Measurements from ENCODE around the gene SLC2A11.
A peak's percentile ranks its signal among the peaks of the same experiment; 100 is the strongest.
"Not testable (repeated sequence)": the region's sequence is repeated elsewhere in the genome, so short reads cannot be mapped to it uniquely, and the experiment has no call there.

The SLC2A11 gene

DNA sequence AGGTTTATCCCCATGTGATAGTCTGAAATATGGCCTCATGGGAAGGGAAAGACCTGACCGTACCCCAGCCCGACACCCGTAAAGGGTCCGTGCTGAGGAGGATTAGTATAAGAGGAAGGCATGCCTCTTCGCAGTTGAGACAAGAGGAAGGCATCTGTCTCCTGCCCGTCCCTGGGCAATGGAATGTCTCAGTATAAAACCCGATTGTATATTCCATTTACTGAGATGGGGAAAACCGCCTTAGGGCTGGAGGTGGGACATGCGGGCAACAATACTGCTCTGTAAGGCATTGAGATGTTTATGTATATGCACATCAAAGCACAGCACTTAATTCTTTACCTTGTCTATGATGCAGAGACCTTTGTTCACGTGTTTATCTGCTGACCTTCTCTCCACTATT is 49.7 kb downstream of the SLC2A11 start:
- not testable (repeated sequence) for H3K27ac ChIP-seq (ENCODE audit: low read depth, low read length); H3K27me3 ChIP-seq (ENCODE audit: control insufficient read depth in 1 of 2, insufficient read depth in 2 of 2, low read length in 2 of 2); H3K9me3 ChIP-seq (ENCODE audit: control insufficient read depth in 1 of 2, low read length in 2 of 2); H3K36me3 ChIP-seq (ENCODE audit: control insufficient read depth in 1 of 2, insufficient read depth in 2 of 2, low read length in 2 of 2); H3K4me3 ChIP-seq (ENCODE audit: low read depth in 1 of 2, low read length in 2 of 2); H3K9ac ChIP-seq (ENCODE audit: low read depth in 1 of 2, low read length in 2 of 2)
- peaks cover 11 to 19% of the 10 kb centered on the region in 2 donors for H3K4me1 ChIP-seq (ENCODE audit: control insufficient read depth in 1 of 2, insufficient read depth in 2 of 2, low read length in 2 of 2)

- H3K27ac ChIP-seq (ENCODE audit: low read depth, low read length) = no peak overlapping the region
- H3K36me3 ChIP-seq (ENCODE audit: control insufficient read depth in 1 of 2, insufficient read depth in 2 of 2, low read length in 2 of 2) = no peaks in the 10 kb centered on the region
- peaks cover 19 to 23% of the 10 kb centered on the region in 2 donors for H3K4me1 ChIP-seq (ENCODE audit: control insufficient read depth in 1 of 2, insufficient read depth in 2 of 2, low read length in 2 of 2)
- no peak overlapping the region for H3K9ac ChIP-seq (ENCODE audit: low read depth in 1 of 2, low read length in 2 of 2)
- no peaks in the 10 kb centered on the region for H3K9me3 ChIP-seq (ENCODE audit: control insufficient read depth in 1 of 2, low read length in 2 of 2)
- peak overlapping the region in 1 of 2 donors; percentile 1 for H3K4me3 ChIP-seq (ENCODE audit: low read depth in 1 of 2, low read length in 2 of 2)
- no peaks in the 10 kb centered on the region for H3K27me3 ChIP-seq (ENCODE audit: control insufficient read depth in 1 of 2, insufficient read depth in 2 of 2, low read length in 2 of 2)
Measured at GRCh38 chr22:23908587-23909205, 51.0 kb downstream of the SLC2A11 start.

GRCh38 chr22:23909296-23909898 is 51.7 kb downstream of the SLC2A11 start:
- Histone ChIP-seq H3K27ac (ENCODE audit: low read depth, low read length) (no peak overlapping the region), H3K36me3 (ENCODE audit: control insufficient read depth in 1 of 2, insufficient read depth in 2 of 2, low read length in 2 of 2) (no peaks in the 10 kb centered on the region), H3K9me3 (ENCODE audit: control insufficient read depth in 1 of 2, low read length in 2 of 2) (no peaks in the 10 kb centered on the region), H3K27me3 (ENCODE audit: control insufficient read depth in 1 of 2, insufficient read depth in 2 of 2, low read length in 2 of 2) (no peaks in the 10 kb centered on the region), H3K9ac (ENCODE audit: low read depth in 1 of 2, low read length in 2 of 2) (no peak overlapping the region), H3K4me3 (ENCODE audit: low read depth in 1 of 2, low read length in 2 of 2) (peak overlapping the region in 1 of 2 donors; percentile 1), H3K4me1 (ENCODE audit: control insufficient read depth in 1 of 2, insufficient read depth in 2 of 2, low read length in 2 of 2) (peaks cover 23 to 27% of the 10 kb centered on the region in 2 donors)

GRCh38 chr22:23910496-23911190 is 53.0 kb downstream of the SLC2A11 start:
- Histone ChIP-seq H3K4me1 (ENCODE audit: control insufficient read depth in 1 of 2, insufficient read depth in 2 of 2, low read length in 2 of 2) (peaks cover 34 to 35% of the 10 kb centered on the region in 2 donors), H3K27ac (ENCODE audit: low read depth, low read length) (no peak overlapping the region), H3K27me3 (ENCODE audit: control insufficient read depth in 1 of 2, insufficient read depth in 2 of 2, low read length in 2 of 2) (no peaks in the 10 kb centered on the region), H3K36me3 (ENCODE audit: control insufficient read depth in 1 of 2, insufficient read depth in 2 of 2, low read length in 2 of 2) (no peaks in the 10 kb centered on the region), H3K9me3 (ENCODE audit: control insufficient read depth in 1 of 2, low read length in 2 of 2) (no peaks in the 10 kb centered on the region), H3K4me3 (ENCODE audit: low read depth in 1 of 2, low read length in 2 of 2) (no peak overlapping the region), H3K9ac (ENCODE audit: low read depth in 1 of 2, low read length in 2 of 2) (no peak overlapping the region)

GRCh38 chr22:23911318-23911980 is 53.8 kb downstream of the SLC2A11 start:
- Histone ChIP-seq H3K9ac (ENCODE audit: low read depth in 1 of 2, low read length in 2 of 2) (no peak overlapping the region), H3K27ac (ENCODE audit: low read depth, low read length) (no peak overlapping the region)

DNA sequence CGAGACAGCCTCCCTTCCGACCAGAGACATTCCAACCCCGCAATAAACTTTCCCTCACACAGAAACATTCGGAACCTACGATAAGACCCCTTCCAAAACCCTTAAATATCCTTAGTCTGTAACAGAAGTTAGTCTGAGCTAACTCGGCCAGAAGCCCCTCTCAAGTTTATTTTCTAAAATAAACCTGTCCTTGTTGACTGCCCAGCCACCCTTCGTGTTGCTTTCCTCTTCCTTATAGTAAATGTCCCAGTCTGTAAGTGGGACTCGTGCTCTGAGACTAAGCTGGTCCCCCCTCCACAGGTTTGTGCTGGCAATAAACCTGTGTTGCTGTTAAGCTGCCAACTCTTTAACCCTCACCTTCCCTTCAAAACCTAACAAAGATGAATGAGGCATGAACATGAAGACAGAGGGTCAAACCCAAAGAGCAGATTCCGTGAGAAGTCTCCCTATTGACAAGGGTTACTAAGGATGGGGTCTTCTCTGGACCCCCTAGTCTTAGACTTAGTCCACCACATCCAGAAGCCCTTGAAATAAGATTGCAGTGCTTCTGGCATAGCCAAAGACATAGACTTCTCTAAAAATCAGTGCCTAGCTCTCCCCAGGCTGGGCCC is 54.7 kb downstream of the SLC2A11 start:
- Histone ChIP-seq H3K9me3 (ENCODE audit: control insufficient read depth in 1 of 2, low read length in 2 of 2) (no peaks in the 10 kb centered on the region), H3K27ac (ENCODE audit: low read depth, low read length) (no peak overlapping the region), H3K36me3 (ENCODE audit: control insufficient read depth in 1 of 2, insufficient read depth in 2 of 2, low read length in 2 of 2) (no peaks in the 10 kb centered on the region), H3K4me1 (ENCODE audit: control insufficient read depth in 1 of 2, insufficient read depth in 2 of 2, low read length in 2 of 2) (peaks cover 37 to 38% of the 10 kb centered on the region in 2 donors), H3K9ac (ENCODE audit: low read depth in 1 of 2, low read length in 2 of 2) (no peak overlapping the region), H3K4me3 (ENCODE audit: low read depth in 1 of 2, low read length in 2 of 2) (no peak overlapping the region), H3K27me3 (ENCODE audit: control insufficient read depth in 1 of 2, insufficient read depth in 2 of 2, low read length in 2 of 2) (no peaks in the 10 kb centered on the region)

More at GRCh38 chr22:23911318-23911980, 53.8 kb downstream of the SLC2A11 start:
- Histone ChIP-seq H3K4me1 (ENCODE audit: control insufficient read depth in 1 of 2, insufficient read depth in 2 of 2, low read length in 2 of 2) (peaks cover 37 to 38% of the 10 kb centered on the region in 2 donors), H3K4me3 (ENCODE audit: low read depth in 1 of 2, low read length in 2 of 2) (no peak overlapping the region), H3K9me3 (ENCODE audit: control insufficient read depth in 1 of 2, low read length in 2 of 2) (no peaks in the 10 kb centered on the region), H3K27me3 (ENCODE audit: control insufficient read depth in 1 of 2, insufficient read depth in 2 of 2, low read length in 2 of 2) (no peaks in the 10 kb centered on the region), H3K36me3 (ENCODE audit: control insufficient read depth in 1 of 2, insufficient read depth in 2 of 2, low read length in 2 of 2) (no peaks in the 10 kb centered on the region)

DNA sequence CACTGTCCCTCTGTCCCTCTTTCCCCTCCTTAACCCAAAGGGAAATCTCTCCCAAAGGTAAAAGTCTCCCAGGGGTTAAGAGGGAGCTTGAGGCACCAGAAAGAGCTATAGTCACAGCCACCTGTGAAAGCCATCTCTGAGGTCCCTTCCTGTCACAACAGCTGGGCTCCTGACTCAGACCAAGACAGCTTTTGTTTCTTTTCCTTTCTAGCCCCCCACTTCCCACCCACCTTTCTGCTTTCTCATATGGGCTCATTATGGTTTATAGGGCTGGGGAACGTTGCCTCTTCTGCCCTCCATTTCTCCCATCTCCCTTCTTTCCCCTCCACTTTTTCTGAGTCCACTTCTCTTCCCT is 55.6 kb downstream of the SLC2A11 start:
- Histone ChIP-seq H3K27ac (ENCODE audit: low read depth, low read length) (peak overlapping the region; percentile 73), H3K27me3 (ENCODE audit: control insufficient read depth in 1 of 2, insufficient read depth in 2 of 2, low read length in 2 of 2) (no peaks in the 10 kb centered on the region), H3K4me3 (ENCODE audit: low read depth in 1 of 2, low read length in 2 of 2) (peak overlapping the region; percentile 69 to 78), H3K9ac (ENCODE audit: low read depth in 1 of 2, low read length in 2 of 2) (peak overlapping the region; percentile 61 to 83), H3K36me3 (ENCODE audit: control insufficient read depth in 1 of 2, insufficient read depth in 2 of 2, low read length in 2 of 2) (peaks cover 0 to 2% of the 10 kb centered on the region in 2 donors), H3K9me3 (ENCODE audit: control insufficient read depth in 1 of 2, low read length in 2 of 2) (no peaks in the 10 kb centered on the region), H3K4me1 (ENCODE audit: control insufficient read depth in 1 of 2, insufficient read depth in 2 of 2, low read length in 2 of 2) (peaks cover 37% of the 10 kb centered on the region in 2 donors)

- Histone ChIP-seq H3K27ac (ENCODE audit: low read depth, low read length) (peak overlapping the region; percentile 73), H3K9me3 (ENCODE audit: control insufficient read depth in 1 of 2, low read length in 2 of 2) (no peaks in the 10 kb centered on the region)
Measured at GRCh38 chr22:23913661-23914353, 56.1 kb downstream of the SLC2A11 start.

DNA sequence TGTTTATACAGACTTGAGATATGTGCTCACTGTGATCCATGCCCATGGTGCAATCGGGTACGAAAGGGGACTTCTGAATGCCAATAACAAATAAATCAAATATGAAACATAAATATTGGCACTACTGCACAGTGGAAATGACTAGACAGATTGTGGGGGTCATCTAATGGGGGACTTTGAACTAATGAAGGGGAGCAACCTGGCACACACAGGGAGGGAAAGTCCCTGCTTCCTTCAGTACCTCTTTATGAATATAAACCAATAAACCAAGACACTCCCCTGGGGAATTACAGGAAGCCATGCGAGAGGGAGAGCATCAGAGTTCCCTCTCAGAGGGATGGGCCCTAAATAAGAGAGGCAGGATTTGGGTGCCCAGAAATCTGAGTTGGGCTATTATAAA is 57.6 kb downstream of the SLC2A11 start:
- no peaks in the 10 kb centered on the region for H3K27me3 ChIP-seq (ENCODE audit: control insufficient read depth in 1 of 2, insufficient read depth in 2 of 2, low read length in 2 of 2)
- H3K9me3 ChIP-seq (ENCODE audit: control insufficient read depth in 1 of 2, low read length in 2 of 2) = no peaks in the 10 kb centered on the region
- peaks cover 20 to 29% of the 10 kb centered on the region in 2 donors for H3K4me1 ChIP-seq (ENCODE audit: control insufficient read depth in 1 of 2, insufficient read depth in 2 of 2, low read length in 2 of 2)
- H3K4me3 ChIP-seq (ENCODE audit: low read depth in 1 of 2, low read length in 2 of 2) = no peak overlapping the region
- peak overlapping the region in 1 of 2 donors; percentile 16 for H3K9ac ChIP-seq (ENCODE audit: low read depth in 1 of 2, low read length in 2 of 2)
- no peak overlapping the region for H3K27ac ChIP-seq (ENCODE audit: low read depth, low read length)
- H3K36me3 ChIP-seq (ENCODE audit: control insufficient read depth in 1 of 2, insufficient read depth in 2 of 2, low read length in 2 of 2) = peaks cover 0 to 12% of the 10 kb centered on the region in 2 donors

More at GRCh38 chr22:23913661-23914353, 56.1 kb downstream of the SLC2A11 start:
- peak overlapping the region; percentile 69 to 78 for H3K4me3 ChIP-seq (ENCODE audit: low read depth in 1 of 2, low read length in 2 of 2)
- peak overlapping the region; percentile 61 to 83 for H3K9ac ChIP-seq (ENCODE audit: low read depth in 1 of 2, low read length in 2 of 2)
- H3K36me3 ChIP-seq (ENCODE audit: control insufficient read depth in 1 of 2, insufficient read depth in 2 of 2, low read length in 2 of 2) = peaks cover 0 to 4% of the 10 kb centered on the region in 2 donors
- peaks cover 31 to 34% of the 10 kb centered on the region in 2 donors for H3K4me1 ChIP-seq (ENCODE audit: control insufficient read depth in 1 of 2, insufficient read depth in 2 of 2, low read length in 2 of 2)
- H3K27me3 ChIP-seq (ENCODE audit: control insufficient read depth in 1 of 2, insufficient read depth in 2 of 2, low read length in 2 of 2) = no peaks in the 10 kb centered on the region

All from duodenal mucosa (tissue), 2 donors.